Heart right ventricle (tissue), 16 donors: ENCODE measurements around the gene PRKAB1. TPM values are rescaled to one million over a fixed set of nuclear protein-coding genes. Genes with fewer than 3 reads are reported as not detected.

Experiments used
- ATAC-seq, 8 donors: fragments of 200-7000 bp; cut with Tn5 transposase; one replicate each; pipeline ENCODE4 v1.9.1; 2020; ENCODE audit warnings: mild to moderate bottlenecking in 8 of 8, moderate library complexity in 8 of 8, moderate number of reproducible peaks in 1 of 8
- DNase-seq, 2 donors: peaks; one replicate each; pipeline ENCODE4 v3.0.0-alpha.2; 2020
- H3K27ac ChIP-seq, 10 donors: fragments of 200-600 bp; sonication (generic) in 2 of 10; one replicate each; pipeline versions ENCODE4 v1.5.0 to v1.8.0; 2020 to 2022; ENCODE audit warnings: mild to moderate bottlenecking in 3 of 10
- H3K27me3 ChIP-seq, 7 donors: fragments of 200-600 bp; one replicate each; pipeline ENCODE4 v1.8.0; 2021 to 2022; ENCODE audit warnings: mild to moderate bottlenecking in 2 of 7
- H3K36me3 ChIP-seq, 9 donors: fragments of 200-600 bp; sonication (generic) in 1 of 9; one replicate each; pipeline versions ENCODE4 v1.5.0 to v1.8.0; 2020 to 2022; ENCODE audit warnings: mild to moderate bottlenecking in 2 of 9
- H3K4me1 ChIP-seq, 9 donors: fragments of 200-600 bp; sonication (generic) in 1 of 9; one replicate each; pipeline versions ENCODE4 v1.5.0 to v1.8.0; 2020 to 2022; ENCODE audit warnings: mild to moderate bottlenecking in 4 of 9
- H3K4me3 ChIP-seq, 10 donors: fragments of 200-600 bp; sonication (generic) in 2 of 10; one replicate each; pipeline versions ENCODE4 v1.5.0 to v1.8.0; 2020 to 2022; ENCODE audit warnings: mild to moderate bottlenecking in 7 of 10, moderate library complexity in 2 of 10
- H3K9me3 ChIP-seq, 11 donors: fragments of 200-600 bp in 10 of 11; sonication (generic) in 2 of 11; one replicate each; pipeline versions ENCODE4 v1.5.0 to v1.8.0; 2013 to 2022; ENCODE audit warnings: mild to moderate bottlenecking in 2 of 11, control low read depth in 1 of 11, moderate library complexity in 1 of 11
- WGBS, 2 donors: extraction: QIAGEN DNeasy Blood & Tissue Kit; methylation state at CpG; one replicate each; pipeline ENCODE4 v1.1.7; 2013; ENCODE audit warnings: inconsistent platforms in 1 of 2; 5-methylcytosine and 5-hydroxymethylcytosine counted together
- intact Hi-C, 10 donors: fragments of 100-400 bp; cut with DNase I; formaldehyde crosslinking; loops; one replicate each; pipeline versions ENCODE4 v1.11.1 to v1.14.2; 2022
- polyA plus RNA-seq, 2 donors: library from polyadenylated mRNA; stranded (reverse); fragments of 200-250 nt; gene quantifications; one replicate each; pipeline ENCODE4 v1.2.3, GENCODE V29; 2013
- total RNA-seq, 10 donors: library from RNA; stranded (reverse); fragmentation: NEBNext Ultra II Directional in 3 of 10; extraction: Animal tissue kit (Norgen Biotek cat#: 25700) in 3 of 10; gene quantifications; one replicate each; pipeline versions ENCODE4 v1.2.1 to v1.2.4, GENCODE V29; 2021 to 2023
- TF ChIP-seq, protein P1 (sequence below), 9 donors: fragments of 200-600 bp; sonication (generic) in 2 of 9; IDR thresholded peaks; one replicate each; pipeline versions ENCODE4 v1.5.0 to v1.8.0; 2021 to 2022; ENCODE audit warnings: antibody characterized with exemption in 9 of 9, mild to moderate bottlenecking in 5 of 9, moderate library complexity in 1 of 9
- donor health status: Arrhythmogenic right ventricular cardiomyopathy.
- donor health status: ischemic (EF 13 %, LVEDD 7.1; RV severe dilation, severe dysfunction).
- donor health status: healthy with polysubstance abuse.
- donor health status: DM: no; HTN: yes; CAD: no.
- donor health status: DM: no; HTN: no; CAD: no.
- donor health status: ischemic (EF 25% LVEDD 6.9; RV normal size, moderate dysfunction).
- donor health status: ischemic (EF 25% LVEDD 5.7; RV mildly dilated, moderate dysfunction).
- donor health status: healthy.
- donor health status: DM: yes; HTN: yes; CAD: no.
- donor health status: Ischemic cardiomyopathy.
- donor health status: ischemic (EF 35%, LVEDD 5.7; RV mildly dilated, moderate dysfunction).
- donor health status: nonischemic (EF 11% LVEDD 7.7; RV severe dilation, severe dysfunction).
- donor health status: DM: yes; HTN: yes; CAD: no.
- donor health status: PGD.
- donor health status: ischemic (EF 29% LVEDD 5.4; RV normal size, mild dysfunction).
- donor health status: nonischemic (EF 23%, LVEDD 6.1; RV moderate dilation, normal function).

PRKAB1 gene
- total and polyA plus RNA-seq, 12 donors: 8.6 to 14.5 (median 11.0) TPM

DNA sequence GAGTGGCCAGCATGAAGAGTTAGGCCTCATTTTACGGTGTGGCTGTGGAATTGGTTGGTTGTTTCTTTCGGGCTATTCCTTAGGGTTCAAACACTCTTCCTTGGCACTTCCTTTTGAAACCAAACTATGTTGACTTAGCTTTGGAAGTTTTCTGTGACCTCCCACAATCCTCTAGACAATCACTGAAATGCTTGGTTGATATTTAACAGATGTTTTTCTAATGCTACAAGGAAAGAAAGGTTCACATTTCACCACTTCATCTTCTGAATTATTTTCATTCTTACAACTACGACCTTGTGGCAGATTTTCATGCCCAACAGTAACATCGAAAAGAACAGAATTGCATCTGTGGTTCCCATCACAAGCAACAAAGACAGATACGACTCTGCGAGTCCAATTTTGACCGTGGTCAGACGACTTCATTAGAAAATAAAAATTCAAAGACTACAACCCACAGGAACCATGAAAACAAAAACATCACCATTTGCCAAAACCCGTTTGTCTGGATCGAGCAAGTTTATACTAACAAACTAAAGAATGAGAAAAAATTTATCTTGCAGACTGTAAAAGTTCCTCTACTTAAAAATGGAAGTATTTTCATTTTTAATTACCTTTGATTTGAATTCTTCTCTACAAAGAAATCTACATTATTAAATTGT lies 16.9 kb downstream of the PRKAB1 start:
- WGBS, 2 donors: 65 to 76% methylated on average over 10 of the region's 10 CpGs
- Histone ChIP-seq H3K4me1 (peaks cover 0 to 48% (median 19%) of the 10 kb centered on the region in 9 donors), H3K27me3 (no peaks in the 10 kb centered on the region), H3K27ac (peak overlapping the region in 2 of 10 donors; percentile 24 to 42), H3K36me3 (peaks cover 0 to 35% (median 18%) of the 10 kb centered on the region in 9 donors), H3K9me3 (no peaks in the 10 kb centered on the region), H3K4me3 (no peak overlapping the region)
- TF ChIP-seq, protein P1, sequence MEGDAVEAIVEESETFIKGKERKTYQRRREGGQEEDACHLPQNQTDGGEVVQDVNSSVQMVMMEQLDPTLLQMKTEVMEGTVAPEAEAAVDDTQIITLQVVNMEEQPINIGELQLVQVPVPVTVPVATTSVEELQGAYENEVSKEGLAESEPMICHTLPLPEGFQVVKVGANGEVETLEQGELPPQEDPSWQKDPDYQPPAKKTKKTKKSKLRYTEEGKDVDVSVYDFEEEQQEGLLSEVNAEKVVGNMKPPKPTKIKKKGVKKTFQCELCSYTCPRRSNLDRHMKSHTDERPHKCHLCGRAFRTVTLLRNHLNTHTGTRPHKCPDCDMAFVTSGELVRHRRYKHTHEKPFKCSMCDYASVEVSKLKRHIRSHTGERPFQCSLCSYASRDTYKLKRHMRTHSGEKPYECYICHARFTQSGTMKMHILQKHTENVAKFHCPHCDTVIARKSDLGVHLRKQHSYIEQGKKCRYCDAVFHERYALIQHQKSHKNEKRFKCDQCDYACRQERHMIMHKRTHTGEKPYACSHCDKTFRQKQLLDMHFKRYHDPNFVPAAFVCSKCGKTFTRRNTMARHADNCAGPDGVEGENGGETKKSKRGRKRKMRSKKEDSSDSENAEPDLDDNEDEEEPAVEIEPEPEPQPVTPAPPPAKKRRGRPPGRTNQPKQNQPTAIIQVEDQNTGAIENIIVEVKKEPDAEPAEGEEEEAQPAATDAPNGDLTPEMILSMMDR (IDR thresholded peaks at IDR 0.05): no peak
- ATAC-seq (no peak), DNase-seq (no peak)
- intact Hi-C loops: no loop called here

DNA sequence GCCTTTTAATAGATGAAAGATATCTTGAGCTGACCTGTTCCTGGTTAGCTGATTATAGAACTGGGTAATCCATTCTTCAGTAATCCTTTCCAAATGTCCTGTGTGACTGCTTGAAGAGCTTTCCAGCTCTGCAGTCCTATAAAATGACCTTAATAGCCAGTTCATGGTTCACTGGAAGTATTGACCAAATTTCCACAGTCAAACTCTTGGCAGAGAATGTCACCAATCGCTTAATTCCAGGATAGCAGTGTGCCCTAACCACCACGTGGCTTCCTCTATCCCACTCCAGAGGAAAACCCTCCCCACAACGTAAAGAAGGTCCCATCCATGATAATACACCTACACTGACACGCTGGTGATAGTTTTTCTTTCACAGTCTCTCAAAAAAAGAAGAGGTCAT lies 17.4 kb downstream of the PRKAB1 start:
- 87 to 89% methylated on average over 4 of the region's 4 CpGs for WGBS, 2 donors
- H3K9me3 ChIP-seq: no peaks in the 10 kb centered on the region
- DNase-seq (no peak), ATAC-seq (no peak)
- peak overlapping the region in 1 of 10 donors; percentile 42 for H3K27ac ChIP-seq
- TF ChIP-seq, protein P1 (IDR thresholded peaks at IDR 0.05): no peak
- H3K4me3 ChIP-seq: no peak overlapping the region
- intact Hi-C loops: no loop called here
- no peaks in the 10 kb centered on the region for H3K27me3 ChIP-seq
- peaks cover 0 to 35% (median 14%) of the 10 kb centered on the region in 9 donors for H3K36me3 ChIP-seq
- H3K4me1 ChIP-seq: peaks cover 0 to 48% (median 19%) of the 10 kb centered on the region in 9 donors

- intact Hi-C loops: no loop called here
- TF ChIP-seq, protein P1 (IDR thresholded peaks at IDR 0.05): no peak
- no peaks in the 10 kb centered on the region for H3K9me3 ChIP-seq
- H3K4me1 ChIP-seq: peaks cover 0 to 48% (median 19%) of the 10 kb centered on the region in 9 donors
- ATAC-seq (peak in 2 of 8 donors; percentile 32 to 37), DNase-seq (no peak)
- H3K27me3 ChIP-seq: no peaks in the 10 kb centered on the region
- peak overlapping the region in 1 of 10 donors; percentile 15 for H3K27ac ChIP-seq
- 72 to 79% methylated on average over 12 of the region's 12 CpGs for WGBS, 2 donors
- no peak overlapping the region for H3K4me3 ChIP-seq
- H3K36me3 ChIP-seq: peaks cover 0 to 26% (median 7%) of the 10 kb centered on the region in 9 donors
These were observed 18.4 kb downstream of the PRKAB1 start for GRCh38 chr12:119686355-119686754.

DNA sequence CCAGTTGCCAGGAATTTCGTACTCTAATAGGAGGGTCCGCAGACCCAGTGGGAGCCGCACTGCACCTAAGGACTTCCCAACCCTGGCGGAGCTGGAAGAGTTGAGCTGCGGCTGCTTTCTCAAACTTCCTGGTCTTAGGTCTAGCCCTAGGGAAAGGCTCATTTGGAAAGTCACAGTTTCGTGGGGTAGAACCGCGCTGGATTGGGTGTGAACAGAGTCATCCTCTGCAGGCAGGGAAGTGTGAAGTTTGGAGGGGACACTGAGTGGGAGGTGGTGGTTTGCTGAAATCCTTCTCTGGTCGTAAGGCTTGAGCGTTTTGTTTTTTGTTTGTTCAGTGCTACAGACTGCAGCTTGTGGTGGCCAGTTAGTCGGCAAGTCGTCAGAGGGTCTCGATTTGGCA lies 18.8 kb downstream of the PRKAB1 start:
- Histone ChIP-seq H3K4me1 (peaks cover 0 to 51% (median 19%) of the 10 kb centered on the region in 9 donors), H3K36me3 (peaks cover 0 to 21% (median 2%) of the 10 kb centered on the region in 9 donors), H3K9me3 (no peaks in the 10 kb centered on the region), H3K4me3 (no peak overlapping the region), H3K27ac (peak overlapping the region in 1 of 10 donors; percentile 15), H3K27me3 (no peaks in the 10 kb centered on the region)
- TF ChIP-seq, protein P1 (IDR thresholded peaks at IDR 0.05): no peak
- intact Hi-C loops: no loop called here
- WGBS, 2 donors: 81 to 82% methylated on average over 13 of the region's 13 CpGs
- ATAC-seq (peak in 1 of 8 donors; percentile 7), DNase-seq (no peak)
